ACHN (cell line): ENCODE results near the gene DNAJC5G.
"Not testable (repeated sequence)": the region's sequence is repeated elsewhere in the genome, so short reads cannot be mapped to it uniquely, and the experiment has no call there.

Source experiments
- DNase-seq: peaks from one replicate; pipeline ENCODE4 v3.0.0-alpha.2; 2015
- in situ Hi-C: cut with HindIII; loops from 2 replicates; pipeline ENCODE4 v1.10.0; 2017; ENCODE audit warnings: low sequenced_read_pairs, low pct_ligation_motif_present, low pct_unique_long_range_greater_than_20kb

DNAJC5G gene

DNA sequence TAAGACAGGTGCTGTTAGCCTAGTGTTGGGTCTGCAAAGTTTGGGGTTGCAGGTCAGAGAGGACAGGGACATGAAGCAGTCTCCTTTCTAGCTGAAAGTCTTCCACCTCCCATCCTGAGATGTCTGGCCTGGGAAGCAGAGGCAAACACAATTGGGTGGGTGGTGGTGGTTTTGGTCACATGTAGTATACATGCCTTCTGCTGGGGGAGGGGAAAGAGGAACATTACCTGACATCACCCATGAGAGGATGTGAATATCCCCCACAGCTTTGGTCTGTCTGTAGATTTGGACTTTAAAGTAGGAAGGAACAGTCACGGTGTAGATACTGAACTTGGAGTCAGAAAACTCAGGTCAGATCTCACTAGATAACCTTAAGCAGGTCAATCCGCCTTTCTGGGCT lies 4.6 kb upstream of the DNAJC5G start:
- in situ Hi-C loops, result no loop called here
- no peak for DNase-seq

DNA sequence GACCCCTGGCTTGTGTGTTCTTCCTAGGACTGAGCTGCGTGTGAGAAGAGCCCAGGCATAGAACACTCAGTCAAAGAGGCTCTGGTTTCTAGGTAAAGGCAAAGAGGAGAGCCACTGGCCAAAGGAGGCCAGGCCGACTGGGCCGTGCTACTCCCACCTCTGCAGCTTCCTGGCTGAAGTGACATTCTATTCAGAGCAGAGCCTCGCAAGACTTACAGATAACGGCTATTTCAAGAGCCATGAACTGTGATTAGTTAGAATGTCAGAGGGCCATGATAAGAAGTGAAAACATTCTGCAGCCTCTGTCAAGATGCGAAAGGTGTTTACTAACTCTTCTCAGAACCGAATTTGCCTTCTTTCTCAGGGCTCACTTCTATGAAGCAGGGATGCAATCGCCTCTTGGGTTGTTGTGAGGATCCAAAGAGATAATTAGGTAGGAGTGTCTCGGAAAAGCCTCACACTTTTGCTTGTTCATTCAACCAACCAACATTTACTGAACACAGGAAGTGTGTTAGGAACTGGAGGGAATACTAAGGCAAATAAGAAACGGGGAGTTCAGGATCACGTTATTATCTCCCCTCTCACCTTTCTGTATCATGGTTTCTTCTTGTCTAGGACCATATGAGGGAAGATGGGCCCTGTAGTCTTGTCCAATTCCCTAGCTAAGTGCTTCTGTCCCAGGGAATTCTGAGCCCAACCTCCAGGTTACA lies 3.4 kb upstream of the DNAJC5G start:
- in situ Hi-C loops, result no loop called here
- no peak for DNase-seq

GRCh38 chr2:27272537-27273522 lies 2.4 kb upstream of the DNAJC5G start:
- in situ Hi-C loops, result not testable (repeated sequence)

GRCh38 chr2:27278010-27278409 lies 2.8 kb downstream of the DNAJC5G start:
- DNase-seq, result no peak
- in situ Hi-C loops, result no loop called here

More at GRCh38 chr2:27272537-27273522, 2.4 kb upstream of the DNAJC5G start:
- DNase-seq, result not testable (repeated sequence)

GRCh38 chr2:27280826-27281225 lies 5.6 kb downstream of the DNAJC5G start:
- in situ Hi-C loops, result no loop called here
- no peak for DNase-seq

GRCh38 chr2:27281442-27281841 lies 6.2 kb downstream of the DNAJC5G start:
- in situ Hi-C loops, result no loop called here
- DNase-seq, result no peak

GRCh38 chr2:27281855-27282559 lies 6.8 kb downstream of the DNAJC5G start, which contains the start of gene TRIM54:
TSS of gene TRIM54 (plus strand) at chr2:27282429. CDS start at chr2:27282732, 303 bp downstream.
- no peak for DNase-seq
- in situ Hi-C loops, result no loop called here

DNA sequence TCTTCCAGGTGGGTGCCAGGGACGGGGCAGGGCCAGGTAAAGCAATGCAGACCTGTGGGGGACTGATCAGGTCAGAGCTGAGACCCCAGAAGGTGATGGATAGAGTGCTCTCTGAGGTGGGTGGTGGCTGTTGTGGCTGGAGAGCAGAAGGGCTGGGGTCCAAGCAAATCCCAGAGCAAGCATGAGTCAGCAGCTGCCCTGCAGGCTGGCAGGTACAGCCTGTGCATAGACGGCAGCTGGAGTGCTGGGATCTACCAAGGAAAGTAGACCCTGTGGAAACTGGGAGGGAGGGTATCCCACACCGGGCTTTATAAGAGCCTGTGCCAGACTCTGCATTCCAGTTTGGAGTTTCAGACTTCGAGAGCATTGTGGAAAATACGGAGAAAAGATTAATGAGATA lies 7.7 kb downstream of the DNAJC5G start:
- in situ Hi-C loops, result no loop called here

DNA sequence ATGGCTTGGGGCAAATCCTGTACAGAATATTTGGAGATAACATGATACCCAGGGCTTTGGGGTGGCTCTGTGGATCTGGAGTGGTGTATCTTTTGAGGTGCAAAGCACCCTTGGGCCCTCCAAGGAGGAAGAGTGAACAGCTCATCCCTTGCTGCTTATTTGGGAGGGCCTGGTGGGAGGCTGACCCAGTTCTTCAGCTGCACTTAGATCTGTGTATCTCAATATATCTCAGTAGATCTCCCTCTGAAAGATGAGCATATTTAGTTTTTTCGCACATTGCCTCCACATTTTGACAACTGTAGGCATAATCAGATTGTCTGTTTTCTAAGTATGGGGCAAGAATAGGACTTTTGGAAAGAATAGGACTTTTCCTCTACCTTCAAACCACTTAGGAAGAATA lies 9.8 kb downstream of the DNAJC5G start:
- in situ Hi-C loops, result no loop called here
- DNase-seq, result no peak

More for the DNA sequence above, 7.7 kb downstream of the DNAJC5G start:
- no peak for DNase-seq

- in situ Hi-C loops, result no loop called here
- no peak for DNase-seq
These were observed 10.2 kb downstream of the DNAJC5G start for GRCh38 chr2:27285481-27285880.

GRCh38 chr2:27288610-27289009 lies 13.4 kb downstream of the DNAJC5G start:
- in situ Hi-C loops, result no loop called here
- DNase-seq, result no peak

- in situ Hi-C loops, result no loop called here
- DNase-seq, result no peak
These were observed 15.3 kb downstream of the DNAJC5G start for GRCh38 chr2:27290549-27290948.

DNA sequence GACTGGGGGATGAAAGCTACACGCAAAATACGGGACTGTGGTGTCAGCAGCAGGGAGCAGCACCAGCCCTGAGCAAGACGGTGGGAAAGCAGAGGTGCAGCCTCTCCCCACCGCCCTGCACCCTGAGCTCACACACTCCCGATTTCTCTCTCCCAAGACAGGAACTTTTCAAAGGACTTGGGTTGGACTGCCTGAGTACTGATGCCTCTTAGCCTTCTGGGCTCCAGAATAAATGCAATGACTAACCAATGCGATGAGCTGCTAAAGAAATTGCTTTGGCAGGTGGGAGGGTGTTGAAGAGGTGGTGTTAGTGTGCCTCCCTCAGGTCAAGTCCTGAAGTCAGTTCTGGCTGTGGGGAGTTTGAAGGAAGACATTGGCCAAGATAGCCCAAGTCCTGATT lies 16.6 kb downstream of the DNAJC5G start:
- in situ Hi-C loops, result no loop called here
- DNase-seq, result no peak

DNA sequence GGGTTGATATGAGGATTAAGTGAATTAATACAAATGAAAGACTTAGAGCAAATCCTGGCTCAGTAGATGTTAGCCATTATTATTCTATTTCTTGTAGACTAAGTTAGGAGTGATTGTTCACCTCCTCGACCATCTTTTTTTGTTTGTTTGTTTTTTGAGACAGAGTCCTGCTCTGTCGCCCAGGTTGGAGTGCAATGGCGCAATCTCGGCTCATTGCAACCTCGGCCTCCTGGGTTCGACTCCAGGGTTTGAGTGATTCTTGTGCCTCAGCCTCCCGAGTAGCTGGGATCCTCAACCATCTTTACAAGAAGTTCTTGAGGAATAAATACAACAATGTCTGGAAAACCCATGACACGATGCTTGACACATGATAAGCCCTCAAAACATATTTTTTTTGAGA lies 19.7 kb downstream of the DNAJC5G start:
- in situ Hi-C loops, result no loop called here
- DNase-seq, result no peak

- in situ Hi-C loops, result no loop called here
- no peak for DNase-seq
These were observed 21.2 kb downstream of the DNAJC5G start for GRCh38 chr2:27296481-27296880.

DNA sequence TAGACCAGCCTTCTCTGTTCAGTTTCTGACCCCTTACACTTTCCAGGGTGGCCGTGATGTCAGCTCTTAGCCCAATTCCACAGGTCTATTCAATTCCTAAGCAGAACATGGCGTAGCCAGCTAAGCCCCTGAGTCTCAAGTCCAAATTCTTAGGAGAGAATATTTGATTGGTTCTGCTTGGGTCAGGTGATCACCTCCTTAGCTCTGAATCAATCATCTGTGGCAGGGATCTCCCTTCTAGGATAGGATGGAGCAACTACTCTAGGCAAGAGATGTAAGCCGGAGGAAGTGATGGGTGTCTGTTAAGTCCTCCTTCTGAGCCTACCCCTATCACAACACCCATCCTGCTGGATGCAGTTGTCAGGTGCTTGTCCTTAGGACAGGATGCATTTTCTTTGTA lies 22.0 kb downstream of the DNAJC5G start:
- in situ Hi-C loops, result no loop called here
- DNase-seq, result no peak

- no peak for DNase-seq
- in situ Hi-C loops, result no loop called here
These were observed 23.3 kb downstream of the DNAJC5G start for GRCh38 chr2:27298391-27299080.

DNA sequence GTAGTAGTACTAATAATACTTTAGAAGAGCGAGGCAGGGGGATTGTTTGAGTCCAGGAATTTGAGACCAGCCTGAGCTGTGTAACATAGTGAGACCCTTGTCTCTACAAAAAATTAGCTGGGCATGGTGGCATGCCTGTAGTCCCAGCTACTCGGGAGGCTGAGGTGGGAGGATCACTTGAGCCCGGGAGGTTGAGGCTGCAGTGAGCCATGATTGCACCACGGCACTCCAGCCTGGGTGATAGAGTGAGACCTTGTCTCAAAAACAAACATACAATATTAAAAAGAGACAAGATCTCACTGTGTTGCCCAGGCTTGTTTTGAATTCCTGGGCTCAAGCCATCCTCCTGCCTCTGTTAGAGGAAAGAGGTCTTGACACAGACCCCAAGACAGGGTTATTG lies 25.4 kb downstream of the DNAJC5G start:
- in situ Hi-C loops, DNase-seq: not testable (repeated sequence)
